ENCODE data around the gene S100A6. TPM values are rescaled to one million over a fixed set of nuclear protein-coding genes. Genes with fewer than 3 reads are reported as not detected.

The S100A6 gene
- total RNA-seq, 4 donors from 2014 or later: 315 to 566 (median 427) TPM

DNA sequence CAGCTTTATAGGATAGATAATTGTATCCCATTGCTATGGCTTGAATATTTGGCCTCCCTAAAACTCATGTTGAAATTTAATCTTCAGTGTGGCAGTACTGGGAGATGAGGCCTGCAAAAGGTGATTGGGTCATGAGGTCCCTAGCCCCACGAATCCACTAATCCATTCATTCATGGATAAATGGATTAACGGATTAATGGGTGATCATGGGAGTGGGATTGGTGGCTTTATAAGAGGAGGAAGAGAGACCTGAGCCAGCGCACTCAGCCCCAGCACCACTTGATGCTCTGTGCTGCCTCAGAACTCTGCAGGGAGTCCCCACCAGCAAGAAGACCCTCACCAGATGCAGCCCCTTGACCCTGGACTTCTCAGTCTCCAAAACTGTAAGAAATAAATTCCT is 32.0 kb downstream of the S100A6 start:
- ATAC-seq (ENCODE audit: low FRiP score) (no peak), DNase-seq (ENCODE audit: low spot score) (no peak)
- TF ChIP-seq, protein P1, sequence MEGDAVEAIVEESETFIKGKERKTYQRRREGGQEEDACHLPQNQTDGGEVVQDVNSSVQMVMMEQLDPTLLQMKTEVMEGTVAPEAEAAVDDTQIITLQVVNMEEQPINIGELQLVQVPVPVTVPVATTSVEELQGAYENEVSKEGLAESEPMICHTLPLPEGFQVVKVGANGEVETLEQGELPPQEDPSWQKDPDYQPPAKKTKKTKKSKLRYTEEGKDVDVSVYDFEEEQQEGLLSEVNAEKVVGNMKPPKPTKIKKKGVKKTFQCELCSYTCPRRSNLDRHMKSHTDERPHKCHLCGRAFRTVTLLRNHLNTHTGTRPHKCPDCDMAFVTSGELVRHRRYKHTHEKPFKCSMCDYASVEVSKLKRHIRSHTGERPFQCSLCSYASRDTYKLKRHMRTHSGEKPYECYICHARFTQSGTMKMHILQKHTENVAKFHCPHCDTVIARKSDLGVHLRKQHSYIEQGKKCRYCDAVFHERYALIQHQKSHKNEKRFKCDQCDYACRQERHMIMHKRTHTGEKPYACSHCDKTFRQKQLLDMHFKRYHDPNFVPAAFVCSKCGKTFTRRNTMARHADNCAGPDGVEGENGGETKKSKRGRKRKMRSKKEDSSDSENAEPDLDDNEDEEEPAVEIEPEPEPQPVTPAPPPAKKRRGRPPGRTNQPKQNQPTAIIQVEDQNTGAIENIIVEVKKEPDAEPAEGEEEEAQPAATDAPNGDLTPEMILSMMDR (IDR thresholded peaks at IDR 0.05): no peak

DNA sequence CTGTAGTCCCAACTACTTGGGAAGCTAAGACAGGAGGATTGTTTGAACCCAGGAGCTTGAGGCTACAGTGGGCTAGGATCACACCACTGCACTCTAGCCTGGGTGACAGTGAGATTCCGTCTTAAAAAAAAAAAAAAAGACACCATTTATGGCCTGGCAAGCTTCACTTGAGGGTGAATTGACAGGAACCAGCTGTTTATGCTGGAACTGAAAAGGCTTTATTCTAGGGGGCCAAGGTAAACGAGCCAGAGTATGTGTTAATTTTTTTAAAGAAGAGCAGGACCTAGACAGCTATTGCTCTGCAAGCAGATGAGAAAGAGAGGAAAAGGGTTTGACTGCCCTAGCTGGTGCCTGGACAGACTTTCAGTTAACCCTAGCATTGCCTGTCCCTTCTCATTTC is 37.0 kb downstream of the S100A6 start:
- TF ChIP-seq, protein P1 (IDR thresholded peaks at IDR 0.05): no peak
- no peak for ATAC-seq (ENCODE audit: low FRiP score)
- no peak for DNase-seq (ENCODE audit: low spot score)

DNA sequence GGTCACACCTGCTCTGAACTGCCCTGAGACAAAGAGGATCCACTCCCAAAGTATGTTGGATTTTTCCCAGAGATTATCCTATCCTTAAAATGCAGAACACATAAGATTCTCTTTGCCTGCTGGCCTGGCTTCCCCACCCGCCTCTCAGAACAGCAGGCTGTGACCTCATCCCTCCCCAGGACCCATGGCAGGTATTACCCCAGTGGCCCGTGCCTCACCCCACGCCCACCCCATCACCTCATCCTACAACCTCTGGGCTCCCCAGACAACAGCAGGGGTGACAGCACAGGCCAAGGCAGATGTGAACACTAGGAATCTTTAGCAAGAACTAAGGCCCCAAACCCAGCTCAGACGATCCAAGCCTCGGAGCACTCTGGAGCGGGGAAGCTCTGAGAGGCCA is 40.3 kb downstream of the S100A6 start:
- no peak for DNase-seq (ENCODE audit: low spot score)
- TF ChIP-seq, protein P1 (IDR thresholded peaks at IDR 0.05): no peak
- ATAC-seq (ENCODE audit: low FRiP score): no peak

DNA sequence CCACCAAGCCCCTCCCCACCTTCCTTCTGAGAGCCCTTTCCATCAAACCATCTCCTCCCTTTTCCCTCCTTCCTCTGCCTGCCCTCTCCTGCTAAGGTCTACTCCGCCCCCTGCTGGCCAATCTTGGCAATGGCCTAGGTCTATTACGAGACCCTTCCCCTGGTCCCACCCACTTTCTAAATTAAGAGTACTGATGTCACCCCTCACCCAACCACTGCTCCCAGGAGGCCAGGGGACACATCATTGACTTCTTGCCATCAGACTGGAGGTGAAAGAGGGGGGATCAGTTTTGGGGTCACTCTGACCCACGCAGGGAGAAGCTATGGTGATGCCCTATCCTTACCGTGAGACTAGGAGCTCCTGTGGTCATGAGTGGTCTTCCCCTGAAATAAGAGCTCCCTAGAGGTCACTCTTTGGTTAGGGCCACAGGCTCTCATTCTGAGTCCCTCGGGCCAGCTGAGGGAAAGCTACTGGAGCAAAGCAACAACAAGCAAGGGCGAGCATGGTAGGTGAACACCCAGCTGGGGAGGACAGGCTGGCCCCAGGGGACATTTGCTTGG is 40.7 kb downstream of the S100A6 start:
- ATAC-seq (ENCODE audit: low FRiP score): peak; percentile 35
- DNase-seq (ENCODE audit: low spot score): peak; percentile 99

DNA sequence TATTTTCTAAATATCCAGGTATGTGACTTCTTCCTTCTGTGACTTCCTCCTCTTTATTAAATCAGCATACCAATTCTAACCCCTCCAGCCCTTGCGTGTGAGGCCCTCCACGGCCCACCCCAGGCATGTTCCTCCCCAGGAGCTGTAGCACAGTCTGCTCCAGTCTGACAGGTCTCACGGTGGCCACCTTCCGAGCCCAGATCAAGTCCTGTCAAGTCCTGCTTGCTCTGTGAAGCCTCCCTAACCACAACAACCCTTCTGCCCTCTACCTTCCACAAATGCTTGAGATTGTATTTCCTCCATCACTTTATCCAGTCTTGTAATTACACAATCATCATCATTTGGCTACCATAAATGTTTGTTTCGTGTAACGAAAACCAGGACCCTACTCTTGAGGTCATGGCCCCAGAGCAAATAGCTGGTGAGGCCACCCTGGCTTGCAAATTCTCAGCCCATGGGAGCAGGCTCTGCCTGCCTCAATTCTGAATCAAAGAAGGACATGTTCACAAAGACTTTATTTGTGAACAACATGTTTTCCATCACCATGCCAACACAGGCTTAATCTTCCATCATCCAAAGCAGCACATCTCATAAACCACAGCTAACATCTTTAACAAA is 42.3 kb downstream of the S100A6 start:
- ATAC-seq (ENCODE audit: low FRiP score): no peak
- DNase-seq (ENCODE audit: low spot score): no peak
- TF ChIP-seq, protein P1 (IDR thresholded peaks at IDR 0.05): no peak

More for the DNA sequence above, 40.7 kb downstream of the S100A6 start:
- TF ChIP-seq, protein P1 (IDR thresholded peaks at IDR 0.05): peak in 2 of 3 donors; percentile 84 to 96

DNA sequence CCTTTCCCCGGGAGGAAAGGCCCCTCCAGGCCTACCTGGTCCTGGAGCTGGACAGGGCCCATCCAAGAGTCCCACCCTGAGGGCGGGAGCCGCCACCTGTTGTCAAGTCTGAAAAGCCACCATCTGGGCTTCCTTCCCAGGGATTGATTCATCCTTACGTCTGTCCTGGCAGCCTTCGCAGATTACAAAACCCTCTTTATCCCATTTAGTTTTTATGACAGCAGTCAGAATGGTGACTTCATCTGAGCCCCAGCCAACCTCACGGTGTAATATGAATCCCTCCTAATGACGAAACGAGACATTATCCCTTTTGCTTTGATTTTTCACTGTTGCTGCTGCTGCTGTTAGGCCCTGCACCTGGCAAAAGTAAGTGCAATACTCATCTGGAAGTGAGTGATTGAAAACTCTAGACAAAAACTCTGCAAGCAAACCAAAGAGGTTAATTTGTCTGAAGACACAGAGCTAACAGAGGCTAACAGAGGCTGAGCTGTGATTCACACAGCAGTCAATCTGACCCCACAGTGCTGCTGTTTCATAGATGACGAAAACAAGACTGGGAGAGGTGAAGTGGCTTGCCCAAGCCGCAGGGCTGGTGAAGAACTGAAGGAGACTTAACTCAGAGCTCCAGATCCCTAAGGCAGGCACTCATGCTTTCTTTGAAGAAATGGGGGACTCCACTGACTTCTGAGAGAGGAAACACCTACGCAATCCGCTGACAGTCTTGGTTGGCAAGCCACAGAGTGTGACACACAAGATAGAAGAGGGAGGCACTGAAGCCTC is 45.3 kb downstream of the S100A6 start:
- DNase-seq (ENCODE audit: low spot score) (peak; percentile 59), ATAC-seq (ENCODE audit: low FRiP score) (peak; percentile 90)
- TF ChIP-seq, protein P1 (IDR thresholded peaks at IDR 0.05): no peak
